GM18499 (cell line): ENCODE measurements around the gene OSBPL10.
"Not testable (repeated sequence)": the region's sequence is repeated elsewhere in the genome, so short reads cannot be mapped to it uniquely, and the experiment has no call there.

ENCODE experiments used
- ATAC-seq: cut with Tn5 transposase; IDR thresholded peaks from one replicate; pipeline ENCODE4 v1.9.1; 2021; ENCODE audit warnings: moderate number of reproducible peaks; ENCODE audit not compliant: insufficient read depth, unreplicated experiment

The OSBPL10 gene

DNA sequence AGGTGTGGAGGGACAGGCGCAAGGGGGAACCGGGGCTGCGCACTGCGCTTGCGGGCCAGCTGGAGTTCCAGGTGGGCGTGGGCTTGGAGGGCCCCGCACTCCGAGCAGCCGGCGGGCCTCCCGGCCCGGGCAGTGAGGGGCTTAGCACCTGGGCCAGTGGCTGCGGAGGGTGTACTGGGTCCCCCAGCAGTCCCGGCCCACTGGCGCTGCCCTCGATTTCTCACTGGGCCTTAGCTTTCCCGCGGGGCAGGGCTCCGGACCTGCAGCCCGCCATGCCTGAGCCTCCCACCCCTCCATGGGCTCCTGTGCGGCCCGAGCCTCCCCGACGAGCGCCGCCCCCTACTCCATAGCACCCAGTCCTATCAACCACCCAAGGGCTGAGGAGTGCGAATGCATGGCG, 111.0 kb downstream of the OSBPL10 start:
- not testable (repeated sequence) for ATAC-seq

DNA sequence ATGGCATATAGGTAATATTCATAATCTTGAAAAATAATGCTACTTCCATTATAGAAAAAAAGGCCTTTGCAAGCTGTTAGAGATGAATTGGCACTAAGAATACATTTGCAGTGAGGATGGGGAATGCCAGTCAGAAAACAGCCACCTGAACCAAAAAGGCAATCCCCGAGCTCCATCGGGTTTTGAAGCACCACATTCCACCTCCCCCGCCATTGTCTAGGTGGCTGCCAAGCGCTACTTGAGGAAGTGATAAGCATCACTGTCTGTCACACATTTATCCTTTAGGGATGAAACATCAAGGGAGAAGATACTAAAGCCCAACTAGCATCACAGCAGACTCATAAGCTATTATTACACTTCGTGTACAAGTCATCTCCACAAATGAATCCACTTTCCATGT, 112.8 kb downstream of the OSBPL10 start:
- no peak for ATAC-seq

DNA sequence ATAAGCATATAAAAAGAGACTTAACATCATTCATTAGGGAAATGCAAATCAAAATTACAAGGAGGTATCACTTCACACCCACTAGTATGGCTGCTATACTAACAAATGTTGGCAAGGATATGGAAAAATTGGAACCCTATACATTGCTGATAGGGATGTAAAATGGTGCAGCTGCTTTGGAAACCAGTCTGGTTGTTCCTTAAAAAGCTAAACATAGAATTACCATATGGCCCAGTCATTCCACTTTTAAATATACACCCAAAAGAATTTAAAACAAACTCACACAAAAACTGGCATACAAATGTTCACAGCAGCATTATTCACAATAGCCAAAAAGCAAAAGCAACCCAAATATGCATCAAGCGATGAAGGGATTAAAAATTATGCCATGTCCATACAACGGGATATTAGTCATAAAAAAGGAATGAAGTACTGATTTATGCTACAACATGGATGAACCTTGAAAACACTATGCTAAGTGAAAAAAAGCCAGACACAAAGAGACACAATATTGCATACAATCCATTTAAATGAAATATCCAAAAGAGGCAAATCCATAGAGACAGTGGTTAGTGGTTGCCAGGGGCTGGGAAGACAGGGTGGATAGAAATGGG, 118.3 kb downstream of the OSBPL10 start:
- ATAC-seq, result no peak

DNA sequence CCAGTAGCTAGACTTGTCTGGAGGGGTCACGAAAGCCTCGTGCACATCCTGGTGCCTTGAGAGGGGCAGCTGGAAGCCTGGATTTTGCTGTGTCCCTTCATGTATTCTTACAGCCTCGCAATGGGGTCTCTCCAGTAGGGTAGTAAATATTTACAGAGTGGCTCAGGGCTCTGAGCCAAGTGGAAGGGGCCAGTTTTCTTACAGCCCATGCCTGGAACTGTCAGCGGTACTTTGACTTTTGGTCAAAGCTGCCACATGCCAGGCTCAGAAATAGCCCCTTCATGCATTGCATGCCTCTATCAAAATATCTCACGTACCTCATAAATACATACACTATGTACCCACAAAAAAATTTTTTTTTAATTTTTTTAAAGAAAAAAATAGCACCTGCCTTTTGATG, 119.2 kb downstream of the OSBPL10 start:
- ATAC-seq, result no peak

DNA sequence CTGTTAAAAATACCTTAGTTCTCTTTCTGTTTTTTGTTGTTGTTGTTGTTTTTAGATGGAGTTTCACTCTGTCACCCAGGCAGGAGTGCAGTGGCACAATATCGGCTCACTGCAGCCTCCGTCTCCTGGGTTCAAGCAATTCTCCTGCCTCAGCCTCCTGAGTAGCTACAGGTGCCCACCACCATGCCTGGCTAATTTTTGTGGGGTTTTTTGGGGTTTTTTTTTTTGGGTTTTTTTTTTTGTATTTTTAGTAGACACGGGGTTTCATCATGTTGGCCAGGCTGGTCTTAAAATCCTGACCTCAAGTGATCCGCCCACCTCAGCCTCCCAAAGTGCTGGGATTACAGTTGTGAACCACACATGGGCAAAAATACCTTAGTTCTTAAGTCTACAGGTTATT, 120.4 kb downstream of the OSBPL10 start:
- ATAC-seq, result not testable (repeated sequence)

DNA sequence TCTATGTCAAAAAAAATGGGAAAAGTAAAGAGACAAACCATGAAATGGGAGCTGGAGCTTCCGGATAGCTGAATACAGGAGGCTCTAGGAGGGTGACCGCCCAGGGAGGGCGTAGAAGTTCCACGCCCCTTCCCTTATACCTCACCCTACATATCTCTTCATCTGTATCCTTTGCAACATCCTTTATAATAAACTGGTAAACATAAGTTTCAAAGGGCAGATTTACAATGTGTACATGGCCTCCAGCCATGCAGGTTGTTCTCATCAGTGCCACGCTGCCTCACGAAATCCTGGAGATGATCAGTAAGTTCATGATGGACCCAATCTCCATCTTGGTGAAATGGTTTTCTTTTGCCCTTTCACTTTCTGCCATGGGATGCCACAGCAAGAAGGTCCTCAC, 121.8 kb downstream of the OSBPL10 start:
- no peak for ATAC-seq

DNA sequence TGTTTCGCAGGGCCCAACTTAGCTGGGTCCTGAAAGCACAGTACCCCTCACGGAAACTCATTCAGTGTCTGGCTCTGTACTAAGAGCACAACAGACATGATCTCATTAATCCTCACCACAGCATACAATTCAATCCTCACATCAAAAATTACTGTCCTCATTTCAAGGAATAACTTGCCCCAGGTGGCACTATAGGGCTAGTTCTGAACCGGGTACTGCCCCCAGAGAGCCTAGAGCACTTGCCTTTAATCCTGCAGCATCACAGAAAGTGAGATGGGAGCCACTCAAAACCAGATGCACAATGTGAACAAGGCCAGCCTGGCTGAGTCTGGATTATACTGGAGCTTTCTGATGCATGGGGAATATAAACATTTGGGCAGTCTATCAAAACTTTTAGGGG, 122.6 kb downstream of the OSBPL10 start:
- ATAC-seq, result no peak

DNA sequence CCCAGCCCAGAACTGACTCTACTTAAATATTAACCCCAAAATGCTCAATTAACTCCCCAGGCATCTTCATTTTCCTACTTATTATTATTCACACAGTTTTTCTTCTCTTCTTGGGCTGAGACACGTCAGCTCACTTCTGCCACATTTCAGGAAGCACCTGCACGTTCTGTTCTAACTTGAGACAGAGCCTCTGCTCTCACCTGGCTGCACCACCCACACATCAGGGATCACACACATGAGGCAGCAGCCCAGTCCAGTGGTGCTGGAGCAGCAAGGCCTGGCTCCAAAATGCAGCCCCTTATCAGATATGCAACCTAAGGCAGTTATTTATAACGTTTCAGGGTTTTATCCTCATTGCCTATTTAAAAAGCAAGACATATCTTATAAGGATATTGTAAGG, 127.5 kb downstream of the OSBPL10 start:
- ATAC-seq, result no peak

DNA sequence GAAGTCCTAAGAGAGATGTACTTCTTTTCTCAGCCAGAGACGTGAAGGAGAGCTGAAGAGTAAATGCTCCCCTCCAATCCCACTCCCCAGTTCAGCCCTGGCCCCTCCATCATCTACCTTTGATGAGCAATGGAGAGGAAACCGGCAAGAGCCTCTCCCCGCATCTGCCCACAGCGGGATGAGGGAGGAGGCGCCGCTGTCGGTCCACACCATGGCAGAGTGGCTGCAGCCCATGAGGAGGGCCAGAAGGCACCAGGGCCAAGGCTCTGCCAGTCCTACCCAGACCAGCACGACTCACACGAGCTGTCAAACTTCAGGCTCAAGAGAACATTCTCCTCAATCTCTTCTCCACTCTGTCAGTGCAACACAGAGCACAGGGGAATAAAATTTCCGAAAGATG, 129.8 kb downstream of the OSBPL10 start:
- ATAC-seq, result no peak

DNA sequence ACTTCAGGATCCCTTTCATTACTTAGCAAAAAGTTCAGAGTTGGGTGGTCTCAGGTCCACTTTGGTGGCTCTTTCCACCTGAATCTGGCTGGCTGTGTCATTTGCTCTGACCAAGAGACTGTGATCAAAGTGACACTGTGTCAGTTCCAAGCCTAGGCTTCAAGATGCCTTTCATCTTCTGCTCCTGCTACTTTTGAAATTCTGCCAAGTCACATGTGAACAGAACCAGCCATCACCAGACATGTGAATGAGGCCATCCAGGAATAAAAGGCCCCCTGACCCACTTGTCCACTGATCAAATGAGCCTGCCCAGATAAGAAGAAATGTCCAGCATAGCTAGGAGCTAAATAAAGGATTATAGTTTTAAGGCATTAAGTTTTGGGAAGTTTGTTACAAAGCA, 132.2 kb downstream of the OSBPL10 start:
- ATAC-seq, result no peak

DNA sequence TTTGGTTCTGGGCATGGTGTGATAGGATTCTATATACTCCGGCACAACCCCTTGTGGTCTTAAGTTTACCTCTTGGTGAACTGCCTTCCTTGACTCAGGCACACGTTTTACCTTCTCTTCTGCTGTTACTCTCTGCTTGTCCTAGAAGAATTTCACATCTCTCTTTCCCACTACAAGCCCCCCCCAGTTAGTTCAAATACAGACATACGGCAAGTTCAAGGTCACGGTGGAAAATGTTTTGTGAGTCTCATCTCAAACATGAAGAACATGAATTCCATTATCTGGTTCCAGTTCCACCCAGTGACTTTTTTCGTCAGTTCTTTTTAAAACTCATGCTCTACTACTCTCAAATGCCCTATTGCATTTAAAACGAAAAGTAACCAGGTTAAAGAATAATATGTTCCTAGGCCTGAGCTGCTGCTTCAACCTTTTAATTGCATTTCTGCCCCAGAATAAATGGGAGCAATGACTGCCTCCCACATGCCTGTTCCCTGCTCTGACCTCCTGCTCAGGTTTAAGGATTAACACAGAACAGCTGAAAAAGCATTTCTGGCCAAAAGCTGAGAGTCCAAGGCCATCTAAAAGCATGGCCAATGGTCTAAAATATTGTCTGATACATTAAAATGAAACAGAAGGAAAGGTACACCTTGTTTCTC, 132.8 kb downstream of the OSBPL10 start:
- no peak for ATAC-seq

DNA sequence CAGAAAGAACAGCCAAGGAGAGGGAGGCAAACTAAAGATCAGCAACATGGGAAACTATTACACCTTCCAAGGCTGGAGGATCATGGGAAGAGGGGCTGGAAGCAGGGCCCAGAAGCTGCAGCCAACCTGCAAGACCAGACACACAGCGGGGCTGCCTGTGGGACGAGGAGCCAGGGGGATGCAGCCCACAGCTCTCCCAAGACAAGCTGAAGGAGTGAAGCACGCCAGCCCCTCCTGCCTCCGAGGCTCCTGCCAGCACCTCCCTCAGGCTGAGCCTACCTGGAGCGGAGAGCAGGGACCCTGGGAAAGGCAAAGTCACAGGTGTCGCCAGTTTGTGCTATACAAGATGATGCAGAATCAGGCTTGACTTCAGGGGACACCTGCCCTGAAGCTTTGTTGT, 133.3 kb downstream of the OSBPL10 start:
- ATAC-seq, result no peak

DNA sequence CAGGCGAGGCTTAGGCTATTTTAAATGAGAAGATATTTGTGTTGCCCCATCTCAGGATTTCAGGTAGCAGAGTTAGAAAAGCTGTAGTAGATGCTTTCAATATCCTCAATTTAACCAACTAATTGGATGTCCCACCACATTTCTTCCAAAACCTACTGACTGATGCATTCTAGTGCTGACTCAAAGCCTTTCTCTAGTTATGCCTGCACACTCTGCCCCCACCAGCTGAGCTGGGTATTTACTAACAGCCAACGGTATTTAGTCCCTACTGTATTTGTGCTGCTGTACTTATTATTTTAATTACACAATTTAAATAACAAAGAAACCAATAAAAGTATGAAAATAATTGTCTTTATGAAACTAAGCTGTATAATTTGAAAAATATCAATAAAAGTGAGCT, 139.5 kb downstream of the OSBPL10 start:
- no peak for ATAC-seq

DNA sequence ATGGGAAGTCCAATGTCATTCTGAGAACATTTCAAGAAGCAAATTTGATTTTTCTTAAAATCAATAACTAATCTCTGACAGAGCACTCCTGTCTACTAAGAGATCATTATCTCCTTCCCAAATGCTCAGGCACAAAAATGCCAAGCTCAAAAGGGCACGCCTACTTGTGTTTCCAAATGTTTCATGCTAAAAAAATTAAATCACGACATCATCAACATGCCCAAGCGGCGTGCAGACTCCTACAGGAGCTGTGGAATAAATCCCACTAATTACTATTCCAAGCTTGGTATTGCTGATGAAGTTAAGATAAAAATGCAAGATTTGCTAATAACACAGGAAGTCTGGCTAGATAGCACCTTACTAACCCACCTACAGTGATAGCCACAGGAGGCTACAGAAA, 140.8 kb downstream of the OSBPL10 start:
- ATAC-seq, result no peak

DNA sequence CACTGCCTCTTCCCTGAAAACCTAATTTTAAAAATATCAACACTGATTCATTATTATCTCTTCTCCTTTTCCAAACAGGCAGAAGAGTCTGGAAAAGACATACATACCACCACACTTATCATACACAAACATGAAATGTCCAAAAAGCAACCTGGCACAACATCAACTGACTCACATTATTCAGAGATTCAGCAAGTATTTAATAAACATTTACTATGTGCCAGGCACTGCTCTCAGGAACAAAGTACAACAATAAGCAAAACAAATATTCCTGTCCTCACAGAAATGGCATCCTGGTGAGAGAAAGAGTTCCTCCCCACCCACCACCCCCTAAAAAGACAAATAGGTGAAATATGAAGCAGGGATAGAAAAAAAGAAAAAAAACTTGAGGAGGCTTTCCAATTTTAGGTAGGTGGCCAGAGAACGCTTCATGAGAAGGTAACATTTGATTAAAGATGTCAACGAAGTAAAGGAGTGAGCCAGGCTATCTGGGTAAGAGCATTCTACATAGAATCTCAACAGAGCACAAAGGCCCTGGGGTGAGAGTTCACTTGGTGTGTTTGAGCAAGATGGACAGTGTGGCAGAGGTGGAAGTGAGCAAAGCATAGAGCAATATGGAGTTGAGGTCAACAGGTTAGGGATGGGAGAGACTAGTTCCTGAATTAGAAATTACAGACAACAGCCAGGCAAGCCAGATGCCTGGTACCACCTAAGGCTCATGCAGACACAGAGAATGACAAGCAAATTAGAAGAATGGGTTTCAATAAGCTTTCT, 141.7 kb downstream of the OSBPL10 start:
- no peak for ATAC-seq

DNA sequence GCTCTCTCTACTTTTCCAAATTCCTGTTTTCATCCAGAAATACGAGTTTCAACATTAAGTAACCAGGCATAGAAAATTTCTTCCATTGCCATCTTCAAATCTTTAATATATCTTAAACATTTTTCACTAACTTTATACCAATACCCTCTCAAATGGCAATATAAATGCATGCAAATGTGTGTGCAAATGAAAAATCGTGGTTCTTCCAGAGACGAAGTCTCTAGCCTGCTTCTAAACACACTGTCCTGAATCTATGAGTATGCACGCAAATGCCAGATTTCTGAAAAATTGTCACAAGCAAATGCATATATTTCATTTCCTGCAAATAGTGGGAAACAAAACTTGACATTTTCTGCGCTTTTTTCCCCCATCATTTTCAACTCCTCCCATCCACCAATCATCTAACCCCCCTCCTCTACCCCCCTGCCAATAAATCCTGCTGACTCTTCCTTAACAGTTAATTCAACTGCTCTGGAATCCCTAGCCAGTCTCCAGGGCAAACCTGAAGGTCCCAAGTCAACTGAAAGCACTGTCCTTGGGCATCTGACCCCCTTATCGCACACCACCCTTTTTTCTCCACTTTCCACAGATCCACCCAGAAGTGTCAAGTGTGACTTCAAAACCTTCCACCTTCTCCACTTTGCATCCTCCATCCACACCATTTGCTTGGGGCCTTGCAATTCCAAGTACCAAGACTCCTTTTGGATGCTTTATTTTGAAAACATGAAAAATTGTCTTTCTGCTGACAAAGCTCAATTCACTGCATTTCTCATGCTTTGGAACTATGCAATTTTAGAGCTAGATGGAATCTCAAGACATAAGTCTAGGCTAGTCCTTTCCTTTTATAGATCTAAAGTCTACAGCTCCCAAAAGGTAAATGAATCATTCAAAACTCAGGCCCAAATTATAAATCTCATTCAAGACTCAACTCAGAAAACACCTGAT, 144.7 kb downstream of the OSBPL10 start:
- no peak for ATAC-seq

DNA sequence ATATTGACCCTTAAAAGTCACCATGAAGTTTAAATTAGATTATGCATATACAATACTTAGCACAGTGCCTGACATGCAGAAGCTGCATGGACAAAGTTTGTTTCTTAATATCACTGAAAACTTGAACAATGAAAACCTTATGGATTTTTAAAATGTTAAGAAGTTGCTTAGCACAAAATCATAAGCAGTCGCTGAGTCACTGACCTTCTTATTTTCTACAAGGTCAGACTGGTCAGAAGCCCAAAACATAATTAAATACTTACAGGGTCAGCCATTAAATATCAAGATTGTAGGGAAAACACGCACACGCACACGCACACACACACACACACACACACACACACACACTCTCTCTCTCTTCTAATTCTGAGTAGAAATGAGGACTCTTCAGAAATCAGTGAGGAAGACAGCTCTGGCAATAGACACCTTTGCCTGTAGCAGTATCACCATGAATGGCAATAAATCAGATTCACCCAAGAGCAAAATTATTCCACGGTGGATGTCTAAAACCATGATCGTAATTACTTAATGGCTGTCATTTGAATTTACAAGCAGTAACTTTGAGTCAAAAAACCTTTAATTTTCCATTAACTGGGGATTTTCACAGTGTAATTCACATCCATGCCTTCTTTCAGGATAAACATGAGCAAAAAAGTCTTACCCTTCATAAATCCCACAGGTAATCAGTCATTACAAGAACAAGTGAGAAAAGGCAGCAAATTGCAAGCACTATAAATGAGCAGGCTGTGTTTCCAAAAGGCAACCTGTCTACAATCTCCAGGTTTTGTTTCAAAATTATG, 147.5 kb downstream of the OSBPL10 start:
- no peak for ATAC-seq

DNA sequence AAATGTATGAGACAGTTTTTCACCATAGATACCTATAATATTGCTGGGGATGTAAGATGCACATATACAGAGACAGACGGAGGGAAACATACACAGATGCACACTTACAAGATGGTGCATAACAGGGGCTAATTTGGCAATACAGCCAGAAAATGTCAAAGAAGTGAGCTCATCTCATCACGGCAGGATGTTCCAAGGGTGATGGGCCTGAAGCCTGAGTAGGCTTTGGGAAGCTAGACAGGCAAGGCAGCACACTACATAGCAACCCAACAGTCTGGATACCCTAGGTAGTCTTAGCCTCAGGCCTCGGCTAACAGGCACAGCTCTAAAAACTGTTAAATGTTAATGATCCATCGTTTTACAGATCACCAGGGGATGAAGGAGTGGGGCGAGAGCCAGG, 148.5 kb downstream of the OSBPL10 start:
- no peak for ATAC-seq

DNA sequence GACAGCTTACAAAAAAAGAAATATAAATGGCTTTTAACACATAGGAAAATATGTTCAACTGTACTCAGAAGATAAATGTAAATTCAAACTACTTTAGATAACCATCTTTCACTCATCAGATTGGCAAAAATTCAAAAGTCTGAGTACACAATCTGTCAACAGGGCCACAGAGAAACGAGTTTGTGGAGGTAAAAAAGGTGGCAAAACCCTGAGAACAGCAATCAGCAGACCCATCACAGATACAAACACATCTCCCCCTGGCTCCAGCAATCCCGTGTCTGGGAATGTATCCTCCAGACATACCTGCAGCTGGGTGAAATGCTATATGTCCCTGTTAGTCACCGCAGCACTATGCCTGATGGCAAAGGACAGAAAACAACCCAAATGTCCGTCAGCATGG, 149.5 kb downstream of the OSBPL10 start:
- ATAC-seq, result no peak
